ENCODE measurements around the gene MGST2. TPM values are rescaled to one million over a fixed set of nuclear protein-coding genes. Genes with fewer than 3 reads are reported as not detected.

MGST2 gene
- 42.4 and 47.6 TPM in 2 replicates for total RNA-seq

GRCh38 chr4:139665690-139666529, at the start of gene MGST2:
Gene MGST2 (plus strand): TSS chr4:139665819. CDS start chr4:139666020, 201 bp downstream.

Other genes starting within 250 kb of the MGST2 start
- 4.8 and 6.4 TPM in 2 replicates for gene RAB33B, start 211.7 kb upstream of the MGST2 start, total RNA-seq
- gene SETD7, start 109.6 kb upstream of the MGST2 start, total RNA-seq = 22.9 and 26.6 TPM in 2 replicates

Measured in hair follicular keratinocyte (primary cell).